ENCODE results near the gene TMEM62.
"Not testable (repeated sequence)": the region's sequence is repeated elsewhere in the genome, so short reads cannot be mapped to it uniquely, and the experiment has no call there.

TMEM62 gene

GRCh38 chr15:43121863-43122262, 11.5 kb upstream of the TMEM62 start:
- DNase-seq: no peak
- Histone ChIP-seq H3K18ac (ENCODE audit: low read length) (no peak overlapping the region), H3K4me3 (ENCODE audit: low read length) (no peak overlapping the region), H3K23ac (ENCODE audit: low read length) (no peak overlapping the region), H3K79me2 (ENCODE audit: control insufficient read depth, insufficient read depth, low read length) (no peaks in the 10 kb centered on the region), H3K9ac (ENCODE audit: low read length) (no peak overlapping the region), H3K36me3 (ENCODE audit: control insufficient read depth, insufficient read depth, low read length) (no peaks in the 10 kb centered on the region), H4K5ac (ENCODE audit: low read length) (no peak overlapping the region), H4K8ac (ENCODE audit: low read depth, low read length) (no peak overlapping the region), H3K4me2 (ENCODE audit: low read length) (no peak overlapping the region), H2BK15ac (replicated peaks; ENCODE audit: low read depth) (no peak overlapping the region), H2AK5ac (ENCODE audit: low read length) (no peak overlapping the region), H2BK120ac (ENCODE audit: low read depth, low read length) (no peak overlapping the region), H3K27me3 (ENCODE audit: insufficient read depth, low read length, poor library complexity) (no peaks in the 10 kb centered on the region), H3K79me1 (ENCODE audit: low read length) (no peaks in the 10 kb centered on the region), H3K4me1 (ENCODE audit: control insufficient read depth, low read depth, low read length) (no peaks in the 10 kb centered on the region), H3K56ac (ENCODE audit: low read length) (no peak overlapping the region), H2BK5ac (ENCODE audit: low read length) (no peak overlapping the region), H3K27ac (ENCODE audit: low read depth, low read length) (no peak overlapping the region), H3K4ac (ENCODE audit: low read depth, low read length) (no peak overlapping the region)
- WGBS (ENCODE audit: extremely low coverage, insufficient coverage, low lambda C conversion rate): no CpG with 5 or more reads among the region's 2 CpGs

- Histone ChIP-seq H2BK120ac (ENCODE audit: low read depth, low read length) (no peak overlapping the region), H3K79me1 (ENCODE audit: low read length) (no peaks in the 10 kb centered on the region), H3K27me3 (ENCODE audit: insufficient read depth, low read length, poor library complexity) (no peaks in the 10 kb centered on the region), H2AK5ac (ENCODE audit: low read length) (no peak overlapping the region), H3K56ac (ENCODE audit: low read length) (no peak overlapping the region), H3K79me2 (ENCODE audit: control insufficient read depth, insufficient read depth, low read length) (no peaks in the 10 kb centered on the region), H3K4ac (ENCODE audit: low read depth, low read length) (no peak overlapping the region), H3K4me3 (ENCODE audit: low read length) (no peak overlapping the region), H3K23ac (ENCODE audit: low read length) (no peak overlapping the region), H2BK15ac (replicated peaks; ENCODE audit: low read depth) (no peak overlapping the region), H3K9ac (ENCODE audit: low read length) (no peak overlapping the region), H2BK5ac (ENCODE audit: low read length) (no peak overlapping the region), H3K4me1 (ENCODE audit: control insufficient read depth, low read depth, low read length) (no peaks in the 10 kb centered on the region), H3K27ac (ENCODE audit: low read depth, low read length) (no peak overlapping the region), H4K5ac (ENCODE audit: low read length) (no peak overlapping the region), H3K36me3 (ENCODE audit: control insufficient read depth, insufficient read depth, low read length) (no peaks in the 10 kb centered on the region), H4K8ac (ENCODE audit: low read depth, low read length) (no peak overlapping the region), H3K18ac (ENCODE audit: low read length) (no peak overlapping the region), H3K4me2 (ENCODE audit: low read length) (no peak overlapping the region)
- DNase-seq: no peak
- WGBS (ENCODE audit: extremely low coverage, insufficient coverage, low lambda C conversion rate): no CpG with 5 or more reads among the region's 3 CpGs
These were observed 8.2 kb upstream of the TMEM62 start for GRCh38 chr15:43125100-43125661.

- no peak for DNase-seq
- Histone ChIP-seq H3K23ac (ENCODE audit: low read length) (no peak overlapping the region), H3K27me3 (ENCODE audit: insufficient read depth, low read length, poor library complexity) (no peaks in the 10 kb centered on the region), H3K4me2 (ENCODE audit: low read length) (no peak overlapping the region), H2BK15ac (replicated peaks; ENCODE audit: low read depth) (no peak overlapping the region), H3K79me1 (ENCODE audit: low read length) (no peaks in the 10 kb centered on the region), H3K36me3 (ENCODE audit: control insufficient read depth, insufficient read depth, low read length) (no peaks in the 10 kb centered on the region), H3K18ac (ENCODE audit: low read length) (no peak overlapping the region), H3K4me3 (ENCODE audit: low read length) (no peak overlapping the region), H3K56ac (ENCODE audit: low read length) (no peak overlapping the region), H3K79me2 (ENCODE audit: control insufficient read depth, insufficient read depth, low read length) (no peaks in the 10 kb centered on the region), H2BK120ac (ENCODE audit: low read depth, low read length) (no peak overlapping the region), H3K9ac (ENCODE audit: low read length) (no peak overlapping the region), H2BK5ac (ENCODE audit: low read length) (no peak overlapping the region), H3K27ac (ENCODE audit: low read depth, low read length) (no peak overlapping the region), H2AK5ac (ENCODE audit: low read length) (no peak overlapping the region), H3K4me1 (ENCODE audit: control insufficient read depth, low read depth, low read length) (no peaks in the 10 kb centered on the region), H4K5ac (ENCODE audit: low read length) (no peak overlapping the region), H4K8ac (ENCODE audit: low read depth, low read length) (no peak overlapping the region), H3K4ac (ENCODE audit: low read depth, low read length) (no peak overlapping the region)
- no CpG with 5 or more reads among the region's 6 CpGs for WGBS (ENCODE audit: extremely low coverage, insufficient coverage, low lambda C conversion rate)
These were observed 7.0 kb upstream of the TMEM62 start for GRCh38 chr15:43126356-43126755.

- no peaks in the 10 kb centered on the region for H3K27me3 ChIP-seq (ENCODE audit: insufficient read depth, low read length, poor library complexity)
- no peaks in the 10 kb centered on the region for H3K79me1 ChIP-seq (ENCODE audit: low read length)
- no peaks in the 10 kb centered on the region for H3K36me3 ChIP-seq (ENCODE audit: control insufficient read depth, insufficient read depth, low read length)
- no peak overlapping the region for H2BK120ac ChIP-seq (ENCODE audit: low read depth, low read length)
- H3K4me1 ChIP-seq (ENCODE audit: control insufficient read depth, low read depth, low read length): no peaks in the 10 kb centered on the region
- no peak overlapping the region for H4K5ac ChIP-seq (ENCODE audit: low read length)
- no peak overlapping the region for H4K8ac ChIP-seq (ENCODE audit: low read depth, low read length)
- H3K4ac ChIP-seq (ENCODE audit: low read depth, low read length): no peak overlapping the region
- no peaks in the 10 kb centered on the region for H3K79me2 ChIP-seq (ENCODE audit: control insufficient read depth, insufficient read depth, low read length)
- no peak overlapping the region for H3K4me3 ChIP-seq (ENCODE audit: low read length)
- no peak for DNase-seq
- no peak overlapping the region for H2BK15ac ChIP-seq (replicated peaks; ENCODE audit: low read depth)
- no peak overlapping the region for H3K4me2 ChIP-seq (ENCODE audit: low read length)
- H3K9ac ChIP-seq (ENCODE audit: low read length): no peak overlapping the region
- no peak overlapping the region for H2AK5ac ChIP-seq (ENCODE audit: low read length)
- no peak overlapping the region for H3K18ac ChIP-seq (ENCODE audit: low read length)
- H3K56ac ChIP-seq (ENCODE audit: low read length): no peak overlapping the region
- no peak overlapping the region for H3K27ac ChIP-seq (ENCODE audit: low read depth, low read length)
- WGBS (ENCODE audit: extremely low coverage, insufficient coverage, low lambda C conversion rate): no CpG with 5 or more reads among the region's 2 CpGs
- H2BK5ac ChIP-seq (ENCODE audit: low read length): no peak overlapping the region
- H3K23ac ChIP-seq (ENCODE audit: low read length): no peak overlapping the region
These were observed 5.6 kb upstream of the TMEM62 start for GRCh38 chr15:43127752-43128151.

GRCh38 chr15:43128174-43128979, 5.0 kb upstream of the TMEM62 start:
- not testable (repeated sequence) for H3K79me2 ChIP-seq (ENCODE audit: control insufficient read depth, insufficient read depth, low read length); H3K27ac ChIP-seq (ENCODE audit: low read depth, low read length); H3K36me3 ChIP-seq (ENCODE audit: control insufficient read depth, insufficient read depth, low read length); H3K9ac ChIP-seq (ENCODE audit: low read length); H3K56ac ChIP-seq (ENCODE audit: low read length); H4K5ac ChIP-seq (ENCODE audit: low read length); H4K8ac ChIP-seq (ENCODE audit: low read depth, low read length); H3K18ac ChIP-seq (ENCODE audit: low read length); H2BK5ac ChIP-seq (ENCODE audit: low read length); H3K4me2 ChIP-seq (ENCODE audit: low read length); H3K4me3 ChIP-seq (ENCODE audit: low read length); H2AK5ac ChIP-seq (ENCODE audit: low read length); H3K27me3 ChIP-seq (ENCODE audit: insufficient read depth, low read length, poor library complexity); H2BK120ac ChIP-seq (ENCODE audit: low read depth, low read length); H3K79me1 ChIP-seq (ENCODE audit: low read length); DNase-seq; H3K4ac ChIP-seq (ENCODE audit: low read depth, low read length); H3K4me1 ChIP-seq (ENCODE audit: control insufficient read depth, low read depth, low read length); H2BK15ac ChIP-seq (replicated peaks; ENCODE audit: low read depth); H3K23ac ChIP-seq (ENCODE audit: low read length)
- no CpG with 5 or more reads among the region's 10 CpGs for WGBS (ENCODE audit: extremely low coverage, insufficient coverage, low lambda C conversion rate)

GRCh38 chr15:43128980-43129335, 4.4 kb upstream of the TMEM62 start:
- Histone ChIP-seq H3K4me2 (ENCODE audit: low read length) (no peak overlapping the region), H3K4me3 (ENCODE audit: low read length) (no peak overlapping the region), H4K8ac (ENCODE audit: low read depth, low read length) (no peak overlapping the region), H3K27me3 (ENCODE audit: insufficient read depth, low read length, poor library complexity) (no peaks in the 10 kb centered on the region), H3K36me3 (ENCODE audit: control insufficient read depth, insufficient read depth, low read length) (no peaks in the 10 kb centered on the region), H3K79me1 (ENCODE audit: low read length) (no peaks in the 10 kb centered on the region), H3K4ac (ENCODE audit: low read depth, low read length) (no peak overlapping the region), H3K23ac (ENCODE audit: low read length) (no peak overlapping the region), H3K79me2 (ENCODE audit: control insufficient read depth, insufficient read depth, low read length) (no peaks in the 10 kb centered on the region), H2AK5ac (ENCODE audit: low read length) (no peak overlapping the region), H2BK15ac (replicated peaks; ENCODE audit: low read depth) (no peak overlapping the region), H3K56ac (ENCODE audit: low read length) (no peak overlapping the region), H3K9ac (ENCODE audit: low read length) (no peak overlapping the region), H2BK5ac (ENCODE audit: low read length) (no peak overlapping the region), H3K18ac (ENCODE audit: low read length) (no peak overlapping the region), H3K4me1 (ENCODE audit: control insufficient read depth, low read depth, low read length) (no peaks in the 10 kb centered on the region), H3K27ac (ENCODE audit: low read depth, low read length) (no peak overlapping the region), H2BK120ac (ENCODE audit: low read depth, low read length) (no peak overlapping the region), H4K5ac (ENCODE audit: low read length) (no peak overlapping the region)
- WGBS (ENCODE audit: extremely low coverage, insufficient coverage, low lambda C conversion rate): no CpG with 5 or more reads among the region's 4 CpGs
- no peak for DNase-seq

All from mesendoderm (in vitro differentiated cells).